Astrocyte (in vitro differentiated cells and primary cell): Measurements from ENCODE around the gene AKAP9.
"Not testable (repeated sequence)": the region's sequence is repeated elsewhere in the genome, so short reads cannot be mapped to it uniquely, and the experiment has no call there.

Experiments used
- EZH2 ChIP-seq: IDR thresholded peaks from 2 replicates; pipeline ENCODE4 v1.6.1; 2012; ENCODE audit warnings: mild to moderate bottlenecking, low read length, inconsistent platforms; ENCODE audit not compliant: insufficient read depth
- TF ChIP-seq, protein P1 (sequence below): IDR thresholded peaks from 2 replicates; pipeline ENCODE4 v1.5.1; 2011; ENCODE audit warnings: low read depth, mild to moderate bottlenecking, inconsistent platforms, low read length, moderate library complexity; ENCODE audit not compliant: insufficient read depth

- TF ChIP-seq, protein P1, sequence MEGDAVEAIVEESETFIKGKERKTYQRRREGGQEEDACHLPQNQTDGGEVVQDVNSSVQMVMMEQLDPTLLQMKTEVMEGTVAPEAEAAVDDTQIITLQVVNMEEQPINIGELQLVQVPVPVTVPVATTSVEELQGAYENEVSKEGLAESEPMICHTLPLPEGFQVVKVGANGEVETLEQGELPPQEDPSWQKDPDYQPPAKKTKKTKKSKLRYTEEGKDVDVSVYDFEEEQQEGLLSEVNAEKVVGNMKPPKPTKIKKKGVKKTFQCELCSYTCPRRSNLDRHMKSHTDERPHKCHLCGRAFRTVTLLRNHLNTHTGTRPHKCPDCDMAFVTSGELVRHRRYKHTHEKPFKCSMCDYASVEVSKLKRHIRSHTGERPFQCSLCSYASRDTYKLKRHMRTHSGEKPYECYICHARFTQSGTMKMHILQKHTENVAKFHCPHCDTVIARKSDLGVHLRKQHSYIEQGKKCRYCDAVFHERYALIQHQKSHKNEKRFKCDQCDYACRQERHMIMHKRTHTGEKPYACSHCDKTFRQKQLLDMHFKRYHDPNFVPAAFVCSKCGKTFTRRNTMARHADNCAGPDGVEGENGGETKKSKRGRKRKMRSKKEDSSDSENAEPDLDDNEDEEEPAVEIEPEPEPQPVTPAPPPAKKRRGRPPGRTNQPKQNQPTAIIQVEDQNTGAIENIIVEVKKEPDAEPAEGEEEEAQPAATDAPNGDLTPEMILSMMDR, result not testable (repeated sequence)
- TF ChIP-seq EZH2, result not testable (repeated sequence)
Observed at GRCh38 chr7:92026635-92027034, 86.0 kb downstream of the AKAP9 start.
